Neural crest cell (in vitro differentiated cells): ENCODE data around the gene MTUS2. TPM values are rescaled to one million over a fixed set of nuclear protein-coding genes. Genes with fewer than 3 reads are reported as not detected.

Experiments
- DNase-seq: peaks from one replicate; pipeline ENCODE4 v3.0.0; 2021; ENCODE audit warnings: low read depth, mixed read lengths, low spot score
- H3K27ac Mint-ChIP-seq: one replicate; pipeline ENCODE4 v1.8.0; 2021; ENCODE audit warnings: mild to moderate bottlenecking, mixed read lengths; ENCODE audit not compliant: unreplicated experiment
- H3K27me3 Mint-ChIP-seq: 2 replicates; pipeline ENCODE4 v1.8.0; 2021; ENCODE audit warnings: low read depth, mild to moderate bottlenecking, mixed read lengths
- H3K36me3 Mint-ChIP-seq: 2 replicates; pipeline ENCODE4 v1.8.0; 2021; ENCODE audit warnings: low read depth, mild to moderate bottlenecking, mixed read lengths
- H3K4me1 Mint-ChIP-seq: 2 replicates; pipeline ENCODE4 v1.8.0; 2021; ENCODE audit warnings: mixed read lengths
- H3K4me3 Mint-ChIP-seq: one replicate; pipeline ENCODE4 v1.8.0; 2021; ENCODE audit warnings: mild to moderate bottlenecking, mixed read lengths
- H3K9me3 Mint-ChIP-seq: 2 replicates; pipeline ENCODE4 v1.8.0; 2021; ENCODE audit warnings: mixed read lengths
- CTCF ChIP-seq: fragments of 200-600 bp; sonication (generic); conservative IDR thresholded peaks from 2 replicates; pipeline ENCODE4 v1.5.0; 2021; ENCODE audit warnings: antibody characterized with exemption, mild to moderate bottlenecking
- total RNA-seq: library from RNA; stranded (reverse); gene quantifications from 2 replicates; pipeline ENCODE4 v1.2.1, GENCODE V29; 2021

The MTUS2 gene
- total RNA-seq, 1 donor from 2014 or later = 0.91 TPM

DNA sequence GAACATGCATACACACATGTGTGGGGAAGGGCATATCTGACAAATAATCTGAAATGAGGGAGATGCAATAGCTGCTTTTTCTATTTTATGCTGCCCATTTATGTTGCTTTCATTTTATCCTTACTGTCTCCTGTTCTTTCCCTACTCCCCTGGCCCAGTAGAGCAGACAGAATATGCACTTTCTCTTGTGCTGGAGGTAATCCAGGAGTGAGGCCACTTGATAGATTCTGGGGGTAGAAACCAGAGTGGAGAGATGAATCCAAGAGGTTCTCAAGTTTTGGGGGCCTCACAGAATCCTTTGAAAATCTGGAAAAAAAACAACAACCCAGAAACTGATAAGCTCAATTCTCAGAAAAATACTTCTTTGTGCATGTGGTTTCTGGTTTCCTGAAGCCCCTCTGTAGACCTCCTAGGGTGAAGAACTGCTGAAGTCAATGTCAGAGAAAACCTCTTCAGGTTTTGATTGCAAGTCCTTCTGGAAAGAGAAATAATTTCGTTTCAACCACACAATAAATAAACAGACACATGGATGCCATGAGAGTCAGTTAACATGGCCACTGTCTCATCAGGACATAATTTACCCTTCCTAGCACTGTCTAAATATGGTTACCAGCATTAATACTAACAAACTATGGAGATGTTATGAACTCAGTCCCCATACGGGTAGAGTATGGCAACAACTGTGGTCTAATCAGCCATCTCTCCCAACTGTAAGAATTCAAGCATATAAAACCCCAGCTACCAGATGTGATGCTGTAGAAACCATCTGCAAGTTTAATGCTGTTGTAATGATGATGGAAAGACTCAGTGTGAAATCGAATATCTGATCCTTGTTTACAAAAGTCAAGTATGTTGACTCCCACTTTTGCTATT is 419.8 kb downstream of the MTUS2 start:
- Mint-ChIP-seq H3K36me3 (no peaks in the 10 kb centered on the region), H3K27ac (no peak overlapping the region), H3K27me3 (peaks cover 36% of the 10 kb centered on the region), H3K4me3 (no peak overlapping the region), H3K9me3 (peaks cover 12% of the 10 kb centered on the region), H3K4me1 (no peaks in the 10 kb centered on the region)
- no peak for TF ChIP-seq CTCF
- DNase-seq = no peak

DNA sequence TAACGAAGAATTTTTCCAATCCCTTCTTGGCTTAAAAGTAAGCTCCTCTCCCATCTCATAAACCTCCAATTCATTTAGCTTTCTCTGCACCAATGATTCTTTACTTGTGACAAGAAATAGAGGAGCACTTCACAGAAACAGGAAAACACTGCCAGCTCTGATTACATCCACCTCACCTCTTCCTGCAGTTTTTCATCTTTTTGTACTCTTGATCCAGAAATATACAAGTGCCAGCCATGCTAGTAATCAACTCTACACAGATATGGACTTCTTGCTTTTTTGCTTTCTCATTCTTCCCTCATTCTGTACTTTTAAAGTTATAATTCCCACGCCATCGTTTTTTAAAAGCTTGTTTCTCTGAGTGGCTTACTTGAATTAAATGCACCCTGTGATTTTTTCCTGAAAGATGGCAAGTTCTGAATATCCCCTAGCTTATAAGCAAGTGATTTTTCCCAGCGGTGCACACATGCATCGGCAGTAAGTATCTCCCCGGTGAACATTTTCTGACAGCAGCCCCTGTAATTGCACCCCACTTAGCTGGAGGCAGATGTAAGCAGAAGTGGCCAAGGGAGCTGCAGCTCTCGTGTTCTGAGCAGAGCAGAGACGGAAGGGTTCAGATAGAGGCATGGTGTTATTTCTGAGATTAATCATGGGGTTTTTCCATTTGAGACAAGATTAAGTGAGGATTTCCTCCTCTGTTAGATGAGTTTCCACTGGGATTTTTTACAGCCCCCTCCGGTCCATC is 434.7 kb downstream of the MTUS2 start:
- no peak for DNase-seq
- H3K27ac Mint-ChIP-seq = no peak overlapping the region
- no peak for TF ChIP-seq CTCF
- H3K4me3 Mint-ChIP-seq = no peak overlapping the region
- H3K9me3 Mint-ChIP-seq = no peaks in the 10 kb centered on the region
- no peaks in the 10 kb centered on the region for H3K36me3 Mint-ChIP-seq
- no peaks in the 10 kb centered on the region for H3K4me1 Mint-ChIP-seq
- H3K27me3 Mint-ChIP-seq = peaks cover 29% of the 10 kb centered on the region

GRCh38 chr13:29255567-29255966 is 435.4 kb downstream of the MTUS2 start:
- no peak overlapping the region for H3K4me3 Mint-ChIP-seq
- no peak for TF ChIP-seq CTCF
- no peak for DNase-seq
- peaks cover 29% of the 10 kb centered on the region for H3K27me3 Mint-ChIP-seq
- no peak overlapping the region for H3K27ac Mint-ChIP-seq
- no peaks in the 10 kb centered on the region for H3K36me3 Mint-ChIP-seq
- H3K4me1 Mint-ChIP-seq = no peaks in the 10 kb centered on the region
- no peaks in the 10 kb centered on the region for H3K9me3 Mint-ChIP-seq

GRCh38 chr13:29260684-29261083 is 440.5 kb downstream of the MTUS2 start:
- Mint-ChIP-seq H3K9me3 (peaks cover 4% of the 10 kb centered on the region), H3K36me3 (no peaks in the 10 kb centered on the region), H3K27me3 (peaks cover 30% of the 10 kb centered on the region), H3K27ac (no peak overlapping the region), H3K4me1 (no peaks in the 10 kb centered on the region), H3K4me3 (no peak overlapping the region)
- no peak for TF ChIP-seq CTCF
- no peak for DNase-seq

DNA sequence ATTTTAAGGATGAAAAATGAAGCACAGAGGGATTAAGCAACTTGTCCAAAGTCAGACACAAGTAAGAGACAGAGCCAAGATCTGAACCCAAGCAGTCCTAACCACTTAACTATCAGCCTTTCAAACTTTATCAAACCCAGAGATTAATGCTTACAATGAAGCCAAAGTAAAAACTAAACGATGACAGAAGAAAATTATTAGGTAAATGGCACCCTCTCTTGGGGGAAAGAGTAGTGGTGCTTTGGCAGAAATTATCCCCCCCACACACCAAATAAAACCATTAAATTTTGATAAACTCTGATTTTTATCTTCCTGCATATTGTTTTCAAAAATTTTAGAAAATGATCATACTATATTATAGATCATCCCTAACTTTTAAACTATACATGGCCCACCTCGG is 446.1 kb downstream of the MTUS2 start:
- Mint-ChIP-seq H3K4me1 (no peaks in the 10 kb centered on the region), H3K27ac (no peak overlapping the region), H3K27me3 (peaks cover 18% of the 10 kb centered on the region), H3K4me3 (no peak overlapping the region), H3K9me3 (peaks cover 4% of the 10 kb centered on the region), H3K36me3 (no peaks in the 10 kb centered on the region)
- no peak for DNase-seq
- TF ChIP-seq CTCF = no peak
